ENCODE data around the gene ZNF776.
A peak's percentile ranks its signal among the peaks of the same experiment; 100 is the strongest.
"Not testable (repeated sequence)": the region's sequence is repeated elsewhere in the genome, so short reads cannot be mapped to it uniquely, and the experiment has no call there.

ZNF776 gene

GRCh38 chr19:57788114-57788692 lies 41.6 kb downstream of the ZNF776 start:
- DNase-seq (ENCODE audit: low read depth in 1 of 2, low spot score in 1 of 2), result no peak
- in situ Hi-C loops (cut with HindIII; ENCODE audit: low pct_unique_long_range_greater_than_20kb, low sequenced_read_pairs), result no loop called here
- TF ChIP-seq JUND (IDR thresholded peaks at IDR 0.05; ENCODE audit: low read depth), result no peak

GRCh38 chr19:57789288-57789687 lies 42.7 kb downstream of the ZNF776 start:
- TF ChIP-seq JUND (IDR thresholded peaks at IDR 0.05; ENCODE audit: low read depth), result no peak
- no peak for DNase-seq (ENCODE audit: low read depth in 1 of 2, low spot score in 1 of 2)
- in situ Hi-C loops (cut with HindIII; ENCODE audit: low pct_unique_long_range_greater_than_20kb, low sequenced_read_pairs), result no loop called here

GRCh38 chr19:57796580-57796979 lies 50.0 kb downstream of the ZNF776 start:
- in situ Hi-C loops (cut with HindIII; ENCODE audit: low pct_unique_long_range_greater_than_20kb, low sequenced_read_pairs); DNase-seq (ENCODE audit: low read depth in 1 of 2, low spot score in 1 of 2): not testable (repeated sequence)

GRCh38 chr19:57800696-57801095 lies 54.1 kb downstream of the ZNF776 start:
- no peak for TF ChIP-seq JUND (IDR thresholded peaks at IDR 0.05; ENCODE audit: low read depth)
- in situ Hi-C loops (cut with HindIII; ENCODE audit: low pct_unique_long_range_greater_than_20kb, low sequenced_read_pairs), result no loop called here
- peak in 1 of 2 experiments; percentile 72 for DNase-seq (ENCODE audit: low read depth in 1 of 2, low spot score in 1 of 2)

DNA sequence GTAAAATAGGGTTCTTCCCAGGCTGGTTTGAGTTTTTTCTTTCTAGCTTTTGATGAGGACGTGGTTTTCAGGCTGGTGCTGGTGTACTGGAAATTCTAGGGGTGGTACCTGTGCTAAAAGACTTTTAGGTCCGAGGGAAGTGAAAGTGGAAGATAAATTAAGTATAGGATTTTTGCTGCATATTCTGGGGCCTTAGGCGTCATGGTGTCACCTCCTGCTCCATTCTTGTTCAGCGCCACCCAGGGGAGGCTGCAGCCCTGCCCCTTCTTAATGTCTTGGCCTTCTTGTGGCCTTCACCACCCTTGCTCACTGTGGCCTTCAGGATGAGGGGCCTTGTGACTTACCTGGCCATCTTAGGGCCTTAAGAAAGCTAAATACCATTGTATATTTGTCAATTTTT lies 55.7 kb downstream of the ZNF776 start:
- in situ Hi-C loops (cut with HindIII; ENCODE audit: low pct_unique_long_range_greater_than_20kb, low sequenced_read_pairs), result no loop called here
- peak in 1 of 2 experiments; percentile 60 for DNase-seq (ENCODE audit: low read depth in 1 of 2, low spot score in 1 of 2)
- TF ChIP-seq JUND (IDR thresholded peaks at IDR 0.05; ENCODE audit: low read depth), result no peak

DNA sequence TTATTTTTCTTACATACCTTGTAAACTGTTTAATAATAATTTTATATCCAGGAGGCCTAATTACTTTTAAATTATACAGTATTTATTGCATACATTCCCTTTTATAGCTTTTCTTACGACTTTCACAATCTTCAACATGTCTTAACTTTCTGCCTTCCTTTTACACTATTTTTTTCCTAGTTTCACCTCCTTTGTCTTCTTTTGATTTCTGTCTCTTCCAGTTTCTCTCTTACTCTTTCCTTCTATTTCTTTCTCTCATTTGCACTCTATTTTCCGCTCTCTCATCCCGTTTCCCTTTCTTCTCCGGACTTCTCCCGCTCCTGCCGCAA lies 56.6 kb downstream of the ZNF776 start:
- no peak for TF ChIP-seq JUND (IDR thresholded peaks at IDR 0.05; ENCODE audit: low read depth)
- in situ Hi-C loops (cut with HindIII; ENCODE audit: low pct_unique_long_range_greater_than_20kb, low sequenced_read_pairs), result no loop called here
- no peak for DNase-seq (ENCODE audit: low read depth in 1 of 2, low spot score in 1 of 2)

GRCh38 chr19:57803594-57804325 lies 57.1 kb downstream of the ZNF776 start:
- in situ Hi-C loops (cut with HindIII; ENCODE audit: low pct_unique_long_range_greater_than_20kb, low sequenced_read_pairs), result no loop called here
- peak in 1 of 2 experiments; percentile 72 for DNase-seq (ENCODE audit: low read depth in 1 of 2, low spot score in 1 of 2)
- no peak for TF ChIP-seq JUND (IDR thresholded peaks at IDR 0.05; ENCODE audit: low read depth)

GRCh38 chr19:57807541-57807940 lies 60.9 kb downstream of the ZNF776 start:
- in situ Hi-C loops (cut with HindIII; ENCODE audit: low pct_unique_long_range_greater_than_20kb, low sequenced_read_pairs), result no loop called here
- DNase-seq (ENCODE audit: low read depth in 1 of 2, low spot score in 1 of 2), result no peak
- no peak for TF ChIP-seq JUND (IDR thresholded peaks at IDR 0.05; ENCODE audit: low read depth)
